Neural cell (in vitro differentiated cells): ENCODE data around the gene ZNF613. TPM values are rescaled to one million over a fixed set of nuclear protein-coding genes. Genes with fewer than 3 reads are reported as not detected.

Experiments used
- H2AFZ ChIP-seq: fragments of 200-600, 300-800 bp; sonication (generic), shearing (Covaris generic); 2 replicates; pipeline ENCODE4 v1.6.0; 2014; ENCODE audit warnings: low read depth, mild to moderate bottlenecking, antibody characterized with exemption, low read length, moderate library complexity
- H3F3A ChIP-seq: fragments of 200-600 bp; shearing (Covaris generic); 2 replicates; pipeline ENCODE4 v1.6.1; 2016; ENCODE audit warnings: mild to moderate bottlenecking, moderate library complexity, mixed read lengths, antibody characterized with exemption, low read length; ENCODE audit not compliant: insufficient read depth, poor library complexity, severe bottlenecking
- H3K27ac ChIP-seq: fragments of 200-600, 300-800 bp; sonication (generic), shearing (Covaris generic); 2 replicates; pipeline ENCODE4 v1.5.1; 2014; ENCODE audit warnings: mild to moderate bottlenecking, low read length, moderate library complexity
- H3K27me3 ChIP-seq: fragments of 300-800, 200-600 bp; sonication (generic), shearing (Covaris generic); 2 replicates; pipeline ENCODE4 v1.6.0; 2014; ENCODE audit warnings: mild to moderate bottlenecking, low read depth, low read length, moderate library complexity; ENCODE audit not compliant: insufficient read depth
- H3K36me3 ChIP-seq: fragments of 300-800, 200-600 bp; sonication (generic), shearing (Covaris generic); 2 replicates; pipeline ENCODE4 v1.5.1; 2014; ENCODE audit warnings: mild to moderate bottlenecking, antibody characterized with exemption, low read length, moderate library complexity; ENCODE audit not compliant: insufficient read depth
- H3K4me2 ChIP-seq: fragments of 300-800, 200-600 bp; sonication (generic), shearing (Covaris generic); 2 replicates; pipeline ENCODE4 v1.6.0; 2014; ENCODE audit warnings: mild to moderate bottlenecking, low read length
- H3K4me3 ChIP-seq: fragments of 300-800, 200-600 bp; sonication (generic), shearing (Covaris generic); 2 replicates; pipeline ENCODE4 v1.5.1; 2014; ENCODE audit warnings: mild to moderate bottlenecking, low read length, moderate library complexity
- H3K79me2 ChIP-seq: fragments of 200-600 bp; shearing (Covaris generic); replicated peaks from 2 replicates; pipeline ENCODE4 v1.6.0; 2014; ENCODE audit warnings: mild to moderate bottlenecking, low read length, moderate library complexity; ENCODE audit not compliant: insufficient read depth
- H3K9ac ChIP-seq: fragments of 300-800, 200-600 bp; sonication (generic), shearing (Covaris generic); 2 replicates; pipeline ENCODE4 v1.6.1; 2016; ENCODE audit warnings: mild to moderate bottlenecking, low read length, mixed read lengths
- H3K9me2 ChIP-seq: fragments of 200-600 bp; shearing (Covaris generic); 2 replicates; pipeline ENCODE4 v1.6.1; 2016; ENCODE audit warnings: mild to moderate bottlenecking, low read length, mixed read lengths; ENCODE audit not compliant: insufficient read depth
- H3K9me3 ChIP-seq: fragments of 200-600, 300-800 bp; sonication (generic), shearing (Covaris generic); 2 replicates; pipeline ENCODE4 v1.6.1; 2016; ENCODE audit warnings: mild to moderate bottlenecking, mixed run types, low read length, moderate library complexity, mixed read lengths
- H4K20me1 ChIP-seq: fragments of 200-600 bp; shearing (Covaris generic); 2 replicates; pipeline ENCODE4 v1.6.1; 2016; ENCODE audit warnings: mild to moderate bottlenecking, mixed run types; ENCODE audit not compliant: insufficient read depth
- CTCF ChIP-seq: fragments of 450-650 bp; IDR thresholded peaks from 2 replicates; pipeline ENCODE4 v1.5.1; 2014; ENCODE audit warnings: antibody characterized with exemption, mild to moderate bottlenecking, moderate library complexity; ENCODE audit not compliant: poor library complexity, severe bottlenecking
- EP300 ChIP-seq: fragments of 450-650 bp; conservative IDR thresholded peaks from 2 replicates; pipeline ENCODE4 v1.6.1; 2014; ENCODE audit warnings: antibody characterized with exemption, mild to moderate bottlenecking, moderate library complexity; ENCODE audit not compliant: poor library complexity, severe bottlenecking
- EZH2 ChIP-seq: fragments of 200-600, 300-800 bp; shearing (Covaris generic), sonication (generic); IDR thresholded peaks from 2 replicates; pipeline ENCODE4 v1.6.1; 2014; ENCODE audit warnings: antibody characterized with exemption, low read length, borderline replicate concordance, mild to moderate bottlenecking; ENCODE audit not compliant: insufficient read depth, poor library complexity, severe bottlenecking
- MXI1 ChIP-seq: fragments of 450-650 bp; conservative IDR thresholded peaks from 2 replicates; pipeline ENCODE4 v1.6.1; 2014; ENCODE audit warnings: antibody characterized with exemption, mild to moderate bottlenecking; ENCODE audit not compliant: poor library complexity, severe bottlenecking
- POLR2AphosphoS5 ChIP-seq: IDR thresholded peaks from 2 replicates; pipeline ENCODE4 v1.6.1; 2012
- RAD21 ChIP-seq: fragments of 450-650 bp; conservative IDR thresholded peaks from 2 replicates; pipeline ENCODE4 v1.6.1; 2014; ENCODE audit warnings: antibody characterized with exemption, mild to moderate bottlenecking, moderate library complexity
- REST ChIP-seq: IDR thresholded peaks from 2 replicates; pipeline ENCODE4 v1.6.1; 2012; ENCODE audit warnings: borderline replicate concordance
- SMC3 ChIP-seq: fragments of 450-650 bp; conservative IDR thresholded peaks from 2 replicates; pipeline ENCODE4 v1.6.1; 2014; ENCODE audit warnings: antibody characterized with exemption, mild to moderate bottlenecking, moderate library complexity; ENCODE audit not compliant: poor library complexity
- TAF1 ChIP-seq: IDR thresholded peaks from 2 replicates; pipeline ENCODE4 v1.6.1; 2012; ENCODE audit warnings: low read depth
- polyA plus RNA-seq: library from polyadenylated mRNA; depleted of rRNA; stranded (reverse); fragments of >200 nt; gene quantifications from 2 replicates; pipeline ENCODE4 v1.2.3, GENCODE V29; 2014

The ZNF613 gene
- polyA plus RNA-seq, 1 donor from 2014 or later, result 10.9 TPM

- H3K4me2 ChIP-seq, result no peak overlapping the region
- no peaks in the 10 kb centered on the region for H3K27me3 ChIP-seq
- no peak overlapping the region for H3K27ac ChIP-seq
- no peak overlapping the region for H3K9ac ChIP-seq
- peaks cover 17% of the 10 kb centered on the region for H3K36me3 ChIP-seq
- H3K9me2 ChIP-seq, result no peaks in the 10 kb centered on the region
- peaks cover 4% of the 10 kb centered on the region for H3K9me3 ChIP-seq
- TF ChIP-seq TAF1, result no peak
- TF ChIP-seq MXI1, result no peak
- no peak for TF ChIP-seq RAD21
- no peak for TF ChIP-seq POLR2AphosphoS5
- no peak for TF ChIP-seq EP300
- TF ChIP-seq EZH2, result no peak
- no peak for TF ChIP-seq CTCF
- TF ChIP-seq SMC3, result no peak
- no peak for TF ChIP-seq REST
- no peaks in the 10 kb centered on the region for H3K79me2 ChIP-seq
- no peaks in the 10 kb centered on the region for H4K20me1 ChIP-seq
- H3K4me3 ChIP-seq, result no peak overlapping the region
- H3F3A ChIP-seq, result no peaks in the 10 kb centered on the region
- H2AFZ ChIP-seq, result no peak overlapping the region
Observed at GRCh38 chr19:51884713-51885112, 42.6 kb upstream of the ZNF613 start.

DNA sequence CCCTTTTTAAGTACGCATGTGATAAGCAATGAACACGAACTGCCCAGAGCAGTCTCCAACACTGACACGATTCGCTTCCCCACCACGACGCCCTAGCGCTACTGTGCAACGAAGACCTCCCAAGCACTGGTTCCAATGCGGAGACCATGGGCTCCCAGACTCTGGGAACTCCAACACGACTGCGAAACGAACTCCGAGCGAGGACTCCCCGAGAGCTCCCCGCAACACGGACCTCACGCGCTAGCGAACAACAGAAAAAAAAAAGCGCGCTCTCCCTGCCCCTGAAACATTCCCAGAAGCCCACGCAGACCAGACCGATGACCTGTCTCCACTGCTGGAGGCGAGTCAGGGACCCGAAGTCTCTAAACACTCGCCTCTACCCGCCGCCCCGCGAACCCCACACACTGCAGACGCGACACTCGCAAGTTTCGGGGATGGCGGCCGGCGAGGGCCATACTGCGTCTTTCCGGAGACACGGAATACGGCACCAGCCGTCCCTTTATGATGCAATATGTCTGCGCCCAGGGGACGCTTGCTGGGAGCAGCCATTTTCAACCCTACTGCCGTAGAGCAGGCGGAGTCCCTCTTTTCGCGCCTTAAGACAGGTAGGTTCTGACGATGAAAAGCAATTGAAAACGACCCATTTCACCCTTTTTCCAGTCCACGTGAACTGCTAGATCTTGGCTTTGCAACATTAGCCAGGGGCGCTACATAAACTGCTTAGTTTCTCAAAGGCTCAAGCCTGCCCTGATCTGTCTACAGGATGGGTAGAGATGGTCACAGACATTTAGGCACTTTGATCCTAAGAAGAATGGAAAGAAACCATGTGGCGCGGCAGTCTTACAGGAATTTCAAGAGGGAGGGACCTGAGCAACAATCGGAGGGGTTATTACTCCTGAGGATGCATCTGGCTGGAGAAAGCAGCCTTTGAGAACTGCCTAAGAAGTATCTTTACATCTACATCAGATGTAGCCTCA lies 39.5 kb upstream of the ZNF613 start, which contains the start of gene ZNF577:
ZNF577 (minus strand) TSS at position 430 of the 977 bp plus-strand sequence. CDS start 7,569 bp downstream, outside the sequence.
- Histone ChIP-seq H3K27ac (peak within 1 kb of the TSS; percentile 64), H3K9me3 (peaks cover 24% of the 10 kb centered on the region), H3K27me3 (no peaks in the 10 kb centered on the region), H3K4me3 (peak within 1 kb of the TSS; percentile 76), H3K36me3 (peaks cover 33% of the 10 kb centered on the region), H3K9me2 (no peaks in the 10 kb centered on the region), H2AFZ (peak within 1 kb of the TSS; percentile 66), H3K9ac (peak within 1 kb of the TSS; percentile 67), H3K4me2 (peak within 1 kb of the TSS; percentile 76), H3F3A (no peaks in the 10 kb centered on the region), H3K79me2 (no peaks in the 10 kb centered on the region), H4K20me1 (no peaks in the 10 kb centered on the region)
- TF ChIP-seq POLR2AphosphoS5 (peak; percentile 76), SMC3 (peak; percentile 40), EP300 (no peak), EZH2 (no peak), CTCF (no peak), TAF1 (peak; percentile 51), RAD21 (peak; percentile 34), REST (no peak), MXI1 (peak; percentile 82)
